Body of pancreas (tissue), 4 donors: ENCODE results near the gene FIP1L1. TPM values are rescaled to one million over a fixed set of nuclear protein-coding genes. Genes with fewer than 3 reads are reported as not detected.

ENCODE experiments used
- ATAC-seq: fragments of 150-250 bp; one replicate; pipeline ENCODE4 v1.9.1; 2016
- DNase-seq, 4 donors: peaks; one replicate each; pipeline ENCODE4 v3.0.0-alpha.2; 2019
- H3K27ac ChIP-seq, 4 donors: fragments of 200-600 bp; sonication (generic); 1 replicate in 3 of 4; 2 replicates in 1 of 4; pipeline versions ENCODE4 v1.5.1 to v1.6.1; 2016 to 2019; ENCODE audit warnings: mild to moderate bottlenecking in 1 of 4, mixed read lengths in 1 of 4, moderate library complexity in 1 of 4
- H3K27me3 ChIP-seq, 2 donors: fragments of 200-600 bp; sonication (generic); one replicate each; pipeline ENCODE4 v1.6.0; 2016; ENCODE audit warnings: mild to moderate bottlenecking in 1 of 2
- H3K36me3 ChIP-seq, 2 donors: fragments of 200-600 bp; sonication (generic); replicated peaks in 1 of 2; 2 replicates each; pipeline ENCODE4 v1.5.1; 2016; ENCODE audit warnings: low read depth in 2 of 2; ENCODE audit not compliant: insufficient read depth in 1 of 2
- H3K4me1 ChIP-seq: fragments of 200-600 bp; sonication (generic); one replicate; pipeline ENCODE4 v1.6.0; 2016
- H3K4me3 ChIP-seq, 2 donors: fragments of 200-600 bp; sonication (generic); 1 replicate in 1 of 2; 2 replicates in 1 of 2; pipeline ENCODE4 v1.5.1; 2016 to 2019
- H3K9me3 ChIP-seq, 3 donors: fragments of 200-600 bp; sonication (generic); 1 replicate in 2 of 3; 2 replicates in 1 of 3; pipeline ENCODE4 v1.5.1; 2016
- CTCF ChIP-seq, 7 experiments: fragments of 450-650 bp in 4 of 7; fragments of 200-600 bp in 3 of 7; sonication (generic) in 3 of 7; IDR thresholded peaks; one replicate each; pipeline ENCODE4 v1.5.1; 2016 to 2019; ENCODE audit warnings: antibody characterized with exemption in 7 of 7
- POLR2A ChIP-seq, 3 donors: fragments of 450-650 bp; IDR thresholded peaks; one replicate each; pipeline ENCODE4 v1.6.1; 2016; ENCODE audit warnings: antibody characterized with exemption in 3 of 3, mild to moderate bottlenecking in 2 of 3
- WGBS, 2 donors: methylation state at CpG; one replicate each; pipeline ENCODE4 v1.1.5; 2017; 5-methylcytosine and 5-hydroxymethylcytosine counted together
- intact Hi-C: fragments of 100-400 bp; cut with DNase I; formaldehyde crosslinking; loops from one replicate; pipeline ENCODE4 v1.15.1; 2023
- total RNA-seq, 2 donors: library from RNA; depleted of rRNA; stranded (reverse); fragments of >200 nt; gene quantifications; one replicate each; pipeline ENCODE4 v1.1.0, GENCODE V29; 2016

The FIP1L1 gene
- total RNA-seq, 2 donors from 2014 or later = 28.3 to 48.1 TPM

- peak in 2 of 7 experiments; percentile 6 to 10 for TF ChIP-seq CTCF (IDR thresholded peaks at IDR 0.05)
- no peak for TF ChIP-seq POLR2A (IDR thresholded peaks at IDR 0.05)
- Histone ChIP-seq H3K27ac (peak overlapping the region in 3 of 4 donors; percentile 34 to 61 (median 52)), H3K4me1 (peaks cover 18% of the 10 kb centered on the region), H3K4me3 (no peak overlapping the region), H3K27me3 (no peaks in the 10 kb centered on the region), H3K9me3 (no peaks in the 10 kb centered on the region), H3K36me3 (peaks cover 0 to 3% of the 10 kb centered on the region in 2 donors)
- intact Hi-C loops = no loop called here
- DNase-seq (peak; percentile 28 to 43 (median 32)), ATAC-seq (peak; percentile 85)
- WGBS, 2 donors = 35 to 37% methylated on average over 7 of the region's 7 CpGs
These were observed 120.2 kb downstream of the FIP1L1 start for GRCh38 chr4:53497487-53498244.

GRCh38 chr4:53498706-53499105, 121.3 kb downstream of the FIP1L1 start:
- peaks cover 18% of the 10 kb centered on the region for H3K4me1 ChIP-seq
- TF ChIP-seq CTCF (IDR thresholded peaks at IDR 0.05) = no peak
- no peak for TF ChIP-seq POLR2A (IDR thresholded peaks at IDR 0.05)
- intact Hi-C loops = no loop called here
- peaks cover 0 to 3% of the 10 kb centered on the region in 2 donors for H3K36me3 ChIP-seq
- H3K27me3 ChIP-seq = no peaks in the 10 kb centered on the region
- H3K9me3 ChIP-seq = no peaks in the 10 kb centered on the region
- H3K4me3 ChIP-seq = no peak overlapping the region
- ATAC-seq = no peak
- H3K27ac ChIP-seq = no peak overlapping the region
- DNase-seq = no peak
- 93 to 100% methylated on average over 2 of the region's 2 CpGs for WGBS, 2 donors

GRCh38 chr4:53499791-53500190, 122.3 kb downstream of the FIP1L1 start:
- intact Hi-C loops = no loop called here
- Histone ChIP-seq H3K36me3 (peaks cover 0 to 3% of the 10 kb centered on the region in 2 donors), H3K27me3 (no peaks in the 10 kb centered on the region), H3K4me1 (peaks cover 18% of the 10 kb centered on the region), H3K9me3 (no peaks in the 10 kb centered on the region), H3K4me3 (no peak overlapping the region), H3K27ac (no peak overlapping the region)
- TF ChIP-seq CTCF (IDR thresholded peaks at IDR 0.05) (no peak), POLR2A (IDR thresholded peaks at IDR 0.05) (no peak)
- no peak for DNase-seq
- WGBS, 2 donors = 91 to 100% methylated on average over 1 of the region's 1 CpG
- ATAC-seq = no peak

- no peaks in the 10 kb centered on the region for H3K27me3 ChIP-seq
- no peak for DNase-seq
- H3K9me3 ChIP-seq = no peaks in the 10 kb centered on the region
- ATAC-seq = no peak
- WGBS, 2 donors = 79% methylated on average over 2 of the region's 2 CpGs
- TF ChIP-seq CTCF (IDR thresholded peaks at IDR 0.05) (no peak), POLR2A (IDR thresholded peaks at IDR 0.05) (no peak)
- intact Hi-C loops = no loop called here
- H3K4me1 ChIP-seq = peaks cover 18% of the 10 kb centered on the region
- H3K4me3 ChIP-seq = no peak overlapping the region
- H3K27ac ChIP-seq = no peak overlapping the region
- peaks cover 0 to 3% of the 10 kb centered on the region in 2 donors for H3K36me3 ChIP-seq
These were observed 123.1 kb downstream of the FIP1L1 start for GRCh38 chr4:53500546-53500945.

GRCh38 chr4:53501561-53501960, 124.1 kb downstream of the FIP1L1 start:
- DNase-seq (no peak), ATAC-seq (no peak)
- peaks cover 18% of the 10 kb centered on the region for H3K4me1 ChIP-seq
- no peaks in the 10 kb centered on the region for H3K27me3 ChIP-seq
- H3K27ac ChIP-seq = no peak overlapping the region
- 92 to 94% methylated on average over 4 of the region's 4 CpGs for WGBS, 2 donors
- intact Hi-C loops = no loop called here
- H3K36me3 ChIP-seq = no peaks in the 10 kb centered on the region
- no peak overlapping the region for H3K4me3 ChIP-seq
- H3K9me3 ChIP-seq = no peaks in the 10 kb centered on the region
- TF ChIP-seq POLR2A (IDR thresholded peaks at IDR 0.05) (no peak), CTCF (IDR thresholded peaks at IDR 0.05) (no peak)
